NOMO-1 (cell line): ENCODE results near the gene KANK4.

Experiments used
- DNase-seq, 2 experiments: peaks; one replicate each; lab custom pipeline; 2025; ENCODE audit not compliant: unreplicated experiment in 2 of 2; lab: John Stamatoyannopoulos, UW

KANK4 gene

DNA sequence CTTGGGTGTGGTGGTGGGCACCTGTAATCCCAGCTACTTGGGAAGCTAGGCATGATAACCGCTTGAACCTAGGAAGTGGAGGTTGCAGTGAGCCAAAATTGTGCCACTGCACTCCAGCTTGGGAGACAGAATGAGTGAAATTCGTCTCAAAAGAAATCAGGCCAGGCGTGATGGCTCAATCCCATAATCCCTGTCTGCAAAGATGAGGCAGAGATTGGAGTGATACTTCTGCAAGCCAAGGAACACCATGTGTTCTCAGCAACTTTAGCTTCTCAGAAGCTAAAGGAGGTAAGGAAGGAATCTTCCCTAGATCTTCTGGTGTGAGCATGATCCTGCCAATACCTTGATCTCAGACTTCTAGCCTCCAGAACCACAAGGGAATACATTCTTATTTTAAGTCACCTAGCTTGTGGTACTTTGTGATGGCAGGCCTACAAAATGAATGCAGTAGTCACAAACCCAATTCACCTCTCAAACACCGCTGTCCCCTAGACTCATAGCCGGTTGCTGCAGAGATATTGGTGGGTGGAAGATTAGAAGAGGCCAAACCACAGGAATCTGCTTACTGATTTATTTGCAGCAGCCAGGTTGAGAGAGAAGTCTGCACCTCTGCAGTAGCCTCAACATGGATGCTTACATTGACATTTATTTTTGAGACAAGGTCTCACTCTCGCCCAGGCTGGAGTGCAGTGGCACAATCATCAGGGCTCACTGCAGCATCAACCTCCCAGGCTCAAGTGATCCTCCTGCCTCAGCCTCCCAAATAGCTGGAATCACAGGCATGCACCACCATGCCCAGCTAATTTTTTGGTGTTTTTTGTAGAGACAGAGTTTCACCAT lies 105.9 kb downstream of the KANK4 start:
- DNase-seq = no peak

DNA sequence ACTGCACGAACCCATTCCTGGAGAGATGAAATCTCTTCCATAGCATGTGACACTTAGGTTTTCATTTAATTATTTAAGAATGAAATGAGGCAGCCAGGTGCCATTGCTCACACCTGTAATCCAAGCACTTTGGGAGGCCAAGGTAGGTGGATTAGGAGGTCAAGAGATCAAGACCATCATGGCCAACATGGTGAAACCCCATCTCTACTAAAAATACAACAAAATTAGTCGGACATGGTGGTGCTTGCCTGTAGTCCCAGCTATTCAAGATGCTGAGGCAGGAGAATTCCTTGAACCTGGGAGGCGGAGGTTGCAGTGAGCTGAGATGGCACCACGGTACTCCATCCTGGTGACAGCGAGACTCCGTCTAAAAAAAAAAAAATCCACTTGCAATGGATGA lies 106.8 kb downstream of the KANK4 start:
- no peak for DNase-seq

DNA sequence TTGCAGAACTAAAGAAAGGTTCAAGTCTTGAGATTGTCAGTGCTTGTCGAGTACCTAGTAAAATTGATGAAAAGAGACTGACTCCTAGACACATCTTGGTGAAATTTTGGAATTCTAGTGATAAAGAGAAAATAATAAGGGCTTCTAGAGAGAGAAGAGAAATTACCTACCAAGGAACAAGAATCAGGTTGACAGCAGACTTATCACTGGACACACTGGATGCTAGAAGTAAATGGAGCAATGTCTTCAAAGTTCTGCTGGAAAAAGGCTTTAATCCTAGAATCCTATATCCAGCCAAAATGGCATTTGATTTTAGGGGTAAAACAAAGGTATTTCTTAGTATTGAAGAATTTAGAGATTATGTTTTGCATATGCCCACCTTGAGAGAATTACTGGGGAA lies 108.3 kb downstream of the KANK4 start:
- no peak for DNase-seq

DNA sequence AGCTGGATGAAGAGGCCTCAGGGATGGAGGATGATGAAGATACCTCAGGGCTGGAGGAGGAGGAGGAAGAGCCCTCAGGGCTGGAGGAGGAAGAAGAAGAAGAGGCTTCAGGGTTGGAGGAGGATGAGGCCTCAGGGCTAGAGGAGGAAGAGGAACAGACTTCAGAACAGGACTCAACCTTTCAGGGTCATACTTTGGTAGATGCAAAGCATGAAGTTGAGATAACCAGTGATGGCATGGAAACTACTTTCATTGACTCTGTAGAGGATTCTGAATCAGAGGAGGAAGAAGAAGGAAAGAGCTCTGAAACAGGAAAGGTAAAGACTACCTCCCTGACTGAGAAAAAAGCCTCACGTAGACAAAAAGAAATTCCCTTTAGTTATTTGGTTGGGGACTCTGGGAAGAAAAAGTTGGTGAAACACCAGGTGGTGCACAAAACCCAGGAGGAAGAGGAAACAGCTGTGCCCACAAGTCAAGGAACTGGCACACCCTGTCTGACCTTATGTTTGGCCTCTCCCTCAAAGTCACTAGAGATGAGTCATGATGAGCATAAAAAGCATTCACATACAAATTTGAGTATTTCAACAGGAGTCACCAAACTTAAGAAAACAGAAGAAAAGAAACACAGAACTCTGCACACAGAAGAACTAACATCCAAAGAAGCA lies 109.2 kb downstream of the KANK4 start:
- peak; percentile 66 to 74 for DNase-seq

DNA sequence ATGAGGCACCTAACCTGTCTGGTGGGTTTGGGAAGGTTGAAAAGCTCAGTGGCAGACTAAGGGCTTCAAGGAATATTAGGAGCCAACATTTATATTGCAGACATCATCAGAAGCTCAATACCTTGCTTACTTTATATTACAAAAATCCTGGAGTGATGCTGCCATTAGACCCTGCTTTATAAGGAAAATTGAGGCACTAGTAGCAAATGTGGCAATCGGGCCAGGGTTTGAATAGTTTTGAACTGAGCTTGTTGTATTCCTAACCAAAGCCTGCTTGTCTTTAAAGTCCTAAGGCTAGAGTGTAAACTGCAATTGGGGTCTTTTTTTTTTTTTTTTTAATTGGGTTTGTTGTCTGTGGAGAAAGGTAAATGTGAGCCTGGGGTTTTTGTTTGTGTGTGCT lies 110.3 kb downstream of the KANK4 start:
- no peak for DNase-seq

DNA sequence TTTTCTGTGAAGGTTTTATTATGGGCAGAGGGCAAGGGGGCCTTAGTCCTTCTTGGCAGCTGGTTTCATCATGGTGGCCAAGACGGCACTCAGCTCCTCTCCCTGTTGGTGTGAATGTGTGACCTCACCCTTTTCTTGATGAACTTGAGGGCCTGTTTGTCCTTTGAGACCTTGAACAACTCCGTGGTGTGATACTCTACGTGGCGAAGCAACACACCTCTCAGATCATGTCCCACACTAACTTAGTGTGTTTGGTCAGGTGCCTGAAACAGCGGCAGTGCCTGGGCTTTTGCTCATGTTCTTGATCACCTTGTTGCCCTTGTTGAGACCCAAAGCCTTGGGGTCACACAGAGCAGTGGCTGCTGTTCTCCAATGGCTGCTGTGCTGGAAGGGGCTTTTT lies 111.1 kb downstream of the KANK4 start:
- no peak for DNase-seq

DNA sequence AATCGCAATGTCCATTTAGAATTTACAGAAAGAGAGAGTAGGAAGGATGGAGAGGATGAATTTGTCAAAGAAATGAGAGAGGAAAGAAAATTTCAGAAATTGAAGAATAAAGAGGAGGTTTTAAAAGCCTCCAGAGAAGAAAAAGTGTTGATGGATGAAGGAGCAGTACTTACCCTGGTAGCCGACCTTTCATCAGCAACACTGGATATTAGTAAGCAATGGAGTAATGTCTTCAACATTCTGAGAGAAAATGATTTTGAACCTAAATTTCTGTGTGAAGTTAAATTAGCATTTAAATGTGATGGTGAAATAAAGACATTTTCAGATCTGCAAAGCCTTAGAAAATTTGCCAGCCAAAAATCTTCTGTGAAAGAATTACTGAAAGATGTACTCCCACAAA lies 112.0 kb downstream of the KANK4 start:
- DNase-seq = no peak

DNA sequence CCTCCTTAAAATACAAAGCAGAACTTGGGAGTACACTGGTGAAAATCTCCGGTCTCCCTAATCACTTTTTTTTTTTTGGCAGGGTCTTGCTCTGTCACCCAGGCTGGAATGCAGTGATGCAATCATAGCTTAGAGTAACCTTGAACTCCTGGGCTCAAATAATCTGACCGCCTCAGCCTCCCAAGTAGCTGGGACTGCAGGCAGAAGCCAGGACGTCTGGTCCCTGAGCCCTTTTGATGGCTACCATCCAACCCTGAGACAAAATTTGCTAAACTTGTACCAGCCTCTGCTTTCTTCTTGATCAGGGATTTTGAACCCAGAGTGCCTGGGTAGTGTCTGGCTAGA lies 120.5 kb downstream of the KANK4 start:
- DNase-seq = no peak

DNA sequence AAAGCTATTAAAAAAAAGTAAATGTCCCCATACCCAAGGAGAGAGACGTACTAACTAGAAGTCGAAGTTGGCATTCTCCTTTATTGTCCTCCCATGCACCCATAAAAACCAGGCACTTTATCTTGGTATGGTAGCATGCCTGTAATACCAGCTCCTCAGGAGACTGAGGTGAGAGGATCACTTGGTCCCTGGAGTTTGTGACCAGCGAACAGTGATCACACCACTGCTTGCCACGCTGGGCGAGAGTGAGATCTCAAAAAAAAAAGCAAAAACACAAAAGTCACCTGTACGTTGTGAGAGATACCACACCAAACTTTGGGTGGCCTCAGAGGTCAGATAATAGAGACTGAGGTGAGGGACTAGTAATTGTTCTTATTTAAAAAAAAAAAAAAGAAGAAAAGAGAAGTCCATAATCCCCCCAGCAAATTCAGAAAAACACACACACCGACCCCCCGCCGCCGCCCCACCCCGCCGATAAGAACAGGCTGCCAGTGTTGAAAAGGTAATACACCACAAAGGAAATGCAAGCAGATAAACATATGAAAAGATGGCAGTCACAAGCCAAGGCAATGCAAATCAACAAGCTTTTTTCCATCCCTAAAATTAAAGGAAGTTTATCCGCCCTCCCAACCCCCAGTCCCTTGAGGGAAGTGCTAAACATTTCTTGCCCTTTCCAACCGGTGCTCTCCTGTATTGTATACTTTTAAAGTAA lies 121.0 kb downstream of the KANK4 start:
- no peak for DNase-seq

DNA sequence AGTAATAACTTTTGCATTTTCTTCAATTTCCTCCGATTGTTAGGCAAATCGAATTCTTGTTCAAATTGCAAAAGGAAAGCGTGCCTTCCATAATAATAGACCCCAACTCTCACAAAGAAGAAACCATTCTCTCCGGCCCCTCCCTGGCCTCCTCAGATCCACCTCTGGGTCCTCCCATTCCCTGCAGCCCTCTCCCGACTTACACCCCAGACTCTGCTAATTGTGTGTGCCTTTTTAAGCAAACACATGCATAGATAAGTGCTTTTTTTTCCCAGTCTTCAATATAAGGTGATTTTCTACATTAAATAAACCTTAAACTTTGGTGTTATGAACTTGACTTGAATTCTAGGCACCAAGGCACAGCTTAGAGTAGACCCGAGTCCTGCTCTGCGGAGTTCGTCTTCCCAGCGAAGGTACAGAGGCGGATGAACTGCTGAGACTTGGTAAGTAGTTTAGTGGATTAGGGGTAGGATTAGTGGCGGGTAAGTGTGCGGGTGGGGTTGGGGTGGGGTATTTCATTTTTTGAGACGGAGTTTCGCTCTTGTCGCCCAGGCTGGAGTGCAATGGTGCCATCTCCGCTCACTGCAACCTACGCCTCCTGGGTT lies 123.0 kb downstream of the KANK4 start:
- DNase-seq = no peak

DNA sequence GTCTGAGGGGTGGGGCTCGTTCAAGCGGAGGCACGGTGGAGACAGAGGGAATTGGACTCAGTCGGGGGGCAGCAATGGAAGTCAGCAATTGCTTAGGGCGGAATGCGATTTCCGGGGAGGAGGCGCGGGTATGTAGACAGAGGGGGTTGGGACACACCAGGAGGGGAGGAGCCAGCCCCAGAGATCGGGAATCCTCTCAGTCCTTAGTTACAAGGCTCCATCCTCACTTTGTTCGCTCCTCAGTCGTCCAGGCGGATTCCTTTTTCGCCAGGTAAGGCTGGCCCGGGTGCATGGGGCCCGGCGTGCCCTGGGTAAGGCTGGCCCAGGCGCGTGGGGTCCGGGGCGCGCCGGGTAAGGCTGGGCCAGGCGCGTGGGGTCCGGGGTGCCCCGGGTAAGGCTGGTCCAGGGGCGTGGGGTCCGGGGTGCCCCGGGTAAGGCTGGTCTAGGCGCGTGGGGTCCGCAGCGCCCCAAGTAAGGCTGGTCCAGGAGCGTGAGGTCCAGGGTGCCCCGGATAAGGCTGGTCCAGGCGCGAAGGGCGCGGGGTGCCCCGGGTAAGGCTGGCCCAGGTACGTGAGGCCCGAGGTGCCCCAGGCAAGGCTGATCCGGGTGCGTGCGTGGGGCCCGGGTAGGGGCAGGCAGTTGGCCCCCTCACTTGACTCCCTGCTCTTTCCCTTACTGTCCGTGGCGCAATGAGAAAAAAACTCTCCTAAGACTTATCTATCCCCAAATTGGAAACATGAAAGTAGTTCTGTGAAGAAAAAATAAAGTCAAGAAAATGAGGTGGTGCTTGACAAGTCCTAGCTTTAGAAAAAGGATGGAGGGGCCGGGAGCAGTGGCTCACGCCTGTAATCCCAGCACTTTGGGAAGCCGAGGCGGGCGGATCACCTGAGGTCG lies 124.3 kb downstream of the KANK4 start, which contains the start of gene L1TD1:
TSS of gene L1TD1 (plus strand) at position 199 of the 894 bp plus-strand sequence. CDS start 11,780 bp downstream, outside the sequence.
- DNase-seq = no peak

DNA sequence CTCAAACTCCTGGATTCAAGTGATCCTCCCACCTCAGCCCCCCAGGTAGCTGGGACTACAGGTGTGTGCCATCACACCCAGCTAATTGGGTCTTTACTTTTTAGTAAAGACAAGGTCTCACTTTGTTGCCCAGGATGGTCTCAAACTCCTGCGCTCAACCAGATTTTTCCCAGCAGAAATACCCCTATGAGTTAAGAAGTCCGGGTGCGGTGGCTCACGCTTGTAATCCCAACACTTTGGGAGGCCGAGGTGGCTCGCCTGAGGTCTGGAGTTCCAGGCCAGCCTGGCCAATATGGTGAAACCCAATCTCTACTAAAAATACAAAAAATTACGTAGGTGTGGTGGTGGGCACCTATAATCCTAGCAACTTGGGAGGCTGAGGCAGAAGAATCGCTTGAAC lies 131.1 kb downstream of the KANK4 start:
- DNase-seq = no peak

DNA sequence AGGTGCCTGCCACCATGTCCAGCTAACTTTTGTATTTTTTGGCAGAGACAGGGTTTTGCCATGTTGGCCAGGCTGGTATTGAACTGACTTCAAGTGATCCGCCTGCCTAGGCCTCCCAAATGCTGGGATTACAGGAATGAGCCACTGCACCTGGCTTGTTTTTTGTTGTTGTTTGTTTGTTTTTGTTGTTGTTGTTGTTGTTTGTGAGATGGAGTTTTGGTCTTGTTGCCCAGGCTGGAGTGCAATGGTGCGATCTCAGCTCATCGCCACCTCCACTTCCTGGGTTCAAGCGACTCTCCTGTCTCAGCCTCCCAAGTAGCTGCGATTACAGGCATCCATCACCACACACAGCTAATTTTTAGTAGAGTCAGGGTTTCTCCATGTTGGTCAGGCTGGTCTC lies 131.7 kb downstream of the KANK4 start:
- no peak for DNase-seq
